GM18870 (cell line): Measurements from ENCODE around the gene ACACB.

ENCODE experiments used
- ATAC-seq: cut with Tn5 transposase; IDR thresholded peaks from one replicate; pipeline ENCODE4 v1.9.1; 2021; ENCODE audit warnings: moderate library complexity; ENCODE audit not compliant: unreplicated experiment

The ACACB gene

DNA sequence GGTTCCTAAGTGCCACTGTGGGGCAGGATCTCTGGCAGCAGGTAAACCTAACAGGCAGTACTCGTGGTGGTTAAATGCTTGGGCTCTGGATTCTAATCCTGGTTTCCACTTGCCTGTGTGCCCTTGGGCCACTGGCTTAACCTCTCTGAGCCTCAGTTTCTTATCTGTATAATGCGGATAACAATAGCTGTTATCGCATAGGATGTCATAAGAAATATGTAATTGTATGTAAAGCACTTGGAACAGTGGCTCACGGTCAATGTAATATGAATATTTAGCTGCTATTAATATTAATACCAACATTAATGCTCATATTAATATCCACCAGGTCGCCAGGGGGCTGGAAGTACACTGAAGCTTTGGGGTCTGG is 175.9 kb downstream of the ACACB start:
- ATAC-seq = no peak

DNA sequence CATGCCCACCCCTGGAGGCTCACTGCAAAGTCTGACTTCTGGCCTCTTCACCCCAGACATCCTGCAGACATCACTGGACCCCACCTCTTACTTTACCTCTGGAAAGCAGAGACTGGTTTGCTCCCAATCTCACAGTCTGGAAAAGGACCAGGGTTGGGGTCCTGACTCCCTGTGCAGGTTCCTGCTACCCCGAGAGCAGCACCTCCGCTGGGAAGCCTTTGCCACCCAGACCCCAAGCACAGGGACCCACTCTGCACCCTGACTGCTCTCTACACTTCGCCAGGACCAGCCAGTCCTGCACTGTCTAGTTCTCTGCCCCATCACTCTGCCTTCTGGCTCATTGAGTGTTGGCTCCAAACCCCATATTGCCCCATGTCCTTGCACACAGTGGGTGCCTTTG is 176.7 kb downstream of the ACACB start:
- ATAC-seq = no peak

DNA sequence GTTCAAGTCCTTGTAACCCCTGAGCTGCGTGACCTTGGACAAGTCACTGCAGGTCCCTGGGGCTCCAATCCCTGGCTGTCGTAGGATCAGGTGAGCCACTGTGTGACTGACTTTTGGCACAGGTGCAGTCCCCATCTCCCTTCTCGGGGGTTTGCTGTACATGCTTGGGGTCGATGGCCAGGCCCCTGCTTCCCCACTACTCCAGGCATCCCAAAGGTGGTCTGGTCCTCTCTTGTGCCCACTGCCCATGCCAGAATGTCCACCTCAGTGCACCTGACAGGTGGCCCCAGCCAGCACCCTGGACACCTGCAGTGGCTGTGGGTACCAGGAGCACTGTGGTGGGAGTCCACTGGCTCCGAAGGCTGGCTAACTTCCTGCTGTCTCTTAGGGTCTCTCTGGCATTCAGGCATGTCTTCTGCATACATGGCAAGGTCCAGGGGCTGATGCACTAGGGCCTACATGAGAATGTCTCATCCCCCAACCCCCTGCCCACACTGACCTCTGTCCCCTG is 178.0 kb downstream of the ACACB start:
- ATAC-seq = no peak

DNA sequence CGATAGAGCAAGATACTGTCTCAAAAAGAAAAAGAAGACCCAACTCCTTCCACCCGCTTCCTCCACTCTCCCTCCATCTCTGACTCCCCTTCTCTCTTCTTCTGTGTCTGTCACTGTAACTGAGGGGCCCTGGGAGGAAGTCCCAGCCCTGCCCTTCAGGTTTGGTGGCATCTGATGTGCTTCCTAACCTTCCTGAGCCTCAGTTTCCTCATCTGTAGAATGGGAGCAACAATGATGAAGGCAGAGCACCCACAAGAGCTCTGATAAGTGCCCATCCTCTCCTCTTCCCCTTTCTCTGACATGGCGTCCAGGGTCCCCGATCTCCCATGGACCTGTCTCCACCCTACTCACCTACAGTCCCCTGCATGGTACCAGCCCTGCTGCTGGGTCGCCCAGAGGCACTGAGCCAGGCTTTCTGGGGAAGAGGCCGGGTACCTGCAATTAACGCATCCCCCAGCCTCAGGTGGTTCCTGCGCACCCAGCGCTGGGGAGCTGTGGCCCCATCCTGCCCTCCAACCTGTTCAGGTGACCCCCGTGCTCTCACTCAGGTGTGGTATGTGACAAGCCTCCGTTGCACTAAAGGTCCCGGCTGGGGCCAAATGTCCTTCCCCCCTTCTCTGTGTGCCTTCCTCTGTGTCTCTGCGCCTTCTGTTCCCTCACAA is 179.5 kb downstream of the ACACB start:
- no peak for ATAC-seq

DNA sequence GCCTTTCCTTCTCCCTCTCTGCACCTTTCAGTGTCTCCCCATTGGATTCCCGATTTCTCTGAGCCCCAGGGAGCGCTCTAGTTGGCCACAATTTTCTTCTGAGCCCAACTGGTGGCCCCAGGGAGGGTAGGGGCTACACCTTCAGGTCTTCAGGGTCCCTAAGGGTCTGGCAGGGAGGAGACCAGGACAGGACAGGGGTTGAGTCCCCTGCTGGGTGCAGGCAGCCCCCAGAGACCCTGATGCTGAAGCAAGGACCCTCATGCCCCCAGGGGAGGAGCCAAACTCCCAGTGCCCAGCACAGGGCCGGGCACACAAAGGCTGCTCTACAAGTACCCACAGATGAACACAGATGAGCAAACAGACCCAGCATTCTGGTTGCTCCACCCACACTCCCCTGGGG is 180.0 kb downstream of the ACACB start:
- ATAC-seq = no peak

DNA sequence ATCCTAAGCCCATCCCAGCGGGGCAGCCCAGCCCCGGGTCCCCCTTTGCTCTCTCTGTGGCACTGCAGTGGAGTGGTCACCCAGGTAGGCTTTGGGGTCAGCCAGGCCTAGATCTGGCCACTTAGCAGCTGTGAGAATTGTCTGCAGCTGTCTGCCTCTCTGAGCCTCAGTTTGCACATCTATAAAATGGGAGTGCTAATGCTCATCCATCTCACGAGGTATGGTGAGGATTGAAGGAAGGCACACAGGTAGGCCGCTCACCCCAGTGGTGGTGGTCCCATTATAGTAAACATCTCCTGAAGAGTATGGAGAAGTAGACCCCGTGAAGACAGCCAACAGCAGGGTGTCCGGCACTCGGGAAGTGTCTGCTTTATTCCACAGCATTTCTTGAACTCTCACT is 183.5 kb downstream of the ACACB start:
- ATAC-seq = no peak

DNA sequence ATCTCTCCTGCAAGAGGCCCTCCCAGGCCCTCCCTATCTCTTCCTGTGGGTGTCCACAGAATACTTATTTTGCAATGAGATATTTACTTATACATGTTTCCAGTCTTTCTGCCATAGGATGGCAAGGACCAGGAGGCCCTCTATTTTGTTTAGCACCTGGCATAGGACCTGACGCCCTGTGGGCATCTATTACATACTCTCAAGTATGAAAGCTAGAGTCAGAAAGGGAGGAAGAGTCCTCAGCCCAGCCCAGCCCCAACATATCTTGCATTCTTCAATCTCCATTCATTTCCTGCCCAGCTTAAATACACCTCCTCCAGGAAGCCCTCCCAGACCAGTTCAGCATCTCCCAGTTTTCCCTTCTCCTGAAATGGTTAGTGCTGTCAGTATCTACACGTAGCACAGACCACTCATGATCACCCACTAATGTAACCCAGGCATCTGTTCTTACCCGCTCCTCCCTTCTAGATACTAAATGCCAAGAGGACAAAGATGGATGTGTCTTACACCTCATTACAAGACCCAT is 185.3 kb downstream of the ACACB start:
- no peak for ATAC-seq

DNA sequence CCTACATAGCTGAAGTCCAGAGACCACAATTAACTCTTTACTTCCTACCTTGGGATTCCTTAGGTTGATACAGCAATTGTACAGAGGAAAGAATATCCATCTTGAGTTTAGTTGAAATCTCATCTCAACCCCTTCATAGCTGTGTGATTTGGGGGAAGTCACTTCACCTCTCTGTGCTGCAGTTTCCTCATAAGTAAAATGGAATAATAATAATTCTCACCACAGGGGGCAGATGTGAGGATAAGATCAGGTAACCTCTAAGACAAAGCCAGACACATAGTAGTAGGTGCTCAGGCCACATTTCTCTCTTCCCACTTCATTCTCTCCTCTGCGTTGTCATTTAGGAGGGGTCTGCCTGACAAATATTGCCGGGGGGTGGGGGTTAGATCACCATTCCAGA is 186.0 kb downstream of the ACACB start:
- no peak for ATAC-seq

DNA sequence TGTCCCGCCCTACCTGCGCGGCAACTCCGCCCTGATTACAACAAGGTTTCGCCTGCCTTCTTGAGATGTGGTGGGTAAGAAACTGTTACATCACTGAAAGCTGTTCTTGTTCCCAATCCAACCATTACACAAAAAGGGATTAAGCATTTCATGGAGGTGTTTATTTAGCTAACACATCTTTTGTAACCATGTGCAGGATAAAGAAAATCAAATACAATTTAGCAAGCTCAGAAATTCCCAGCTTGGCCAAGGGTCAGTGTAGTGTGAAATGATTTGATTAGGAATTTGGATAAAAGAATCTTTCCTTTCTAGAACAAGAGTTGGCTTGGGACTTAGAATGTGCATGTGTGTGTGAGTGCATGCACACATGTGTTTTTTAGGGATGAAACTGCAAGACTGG is 186.4 kb downstream of the ACACB start:
- ATAC-seq = no peak

DNA sequence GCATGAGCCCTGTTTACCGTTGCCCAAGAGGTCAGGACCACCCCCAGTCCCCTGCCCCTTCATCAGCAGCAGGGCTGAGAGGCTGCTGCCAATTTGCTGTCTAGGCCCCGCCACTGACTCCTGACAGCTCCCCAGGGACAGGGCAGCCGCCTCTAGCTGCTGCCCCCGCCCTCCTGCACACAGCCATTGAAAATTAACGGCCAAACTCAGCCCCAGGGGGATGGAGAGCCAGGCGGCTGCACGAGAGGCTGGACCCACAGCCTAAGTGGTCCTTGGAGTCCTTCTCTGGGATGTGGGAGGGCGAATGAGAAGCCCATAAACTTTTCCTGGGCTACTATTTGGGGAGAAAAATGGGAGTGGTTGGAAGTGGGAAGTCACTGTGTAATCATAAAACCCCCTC is 188.1 kb downstream of the ACACB start:
- no peak for ATAC-seq

DNA sequence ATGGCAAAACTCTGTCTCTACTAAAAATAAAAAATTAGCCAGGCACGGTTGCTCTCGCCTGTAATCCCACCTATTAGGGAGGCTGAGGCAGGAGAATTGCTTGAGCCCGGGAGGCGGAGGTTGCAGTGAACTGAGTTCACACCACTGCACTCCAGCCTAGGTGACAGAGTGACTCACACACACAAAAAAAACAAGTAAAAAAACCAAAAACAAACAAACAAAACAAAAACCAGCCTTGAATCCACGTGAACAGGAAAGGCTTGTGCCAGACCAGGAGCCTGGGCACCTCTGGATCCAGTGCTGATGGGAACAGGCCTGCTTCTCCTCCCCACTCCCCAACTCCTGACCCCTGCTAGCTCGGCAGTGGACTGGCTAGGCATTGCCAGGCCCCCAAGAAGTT is 189.2 kb downstream of the ACACB start:
- no peak for ATAC-seq

DNA sequence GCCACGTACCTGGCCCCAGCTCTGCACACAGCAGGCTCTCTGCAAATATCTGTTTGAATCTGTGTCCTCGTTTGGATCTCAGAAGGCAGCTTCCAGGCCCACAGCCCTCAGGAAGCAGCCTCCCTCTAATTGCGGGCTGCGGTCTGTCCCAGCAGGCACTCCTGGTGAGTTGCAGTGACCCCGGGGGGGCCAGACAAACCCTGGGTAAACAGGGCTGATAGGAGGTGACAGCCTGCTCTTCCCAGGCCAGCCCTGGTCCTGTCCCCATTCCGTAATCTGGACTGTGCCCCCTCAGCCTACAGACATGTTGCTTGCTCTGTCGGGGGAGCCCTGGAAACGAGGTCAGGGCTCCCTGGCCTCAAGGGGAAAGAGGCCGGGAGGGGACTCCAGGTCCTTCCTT is 190.7 kb downstream of the ACACB start:
- ATAC-seq = no peak

DNA sequence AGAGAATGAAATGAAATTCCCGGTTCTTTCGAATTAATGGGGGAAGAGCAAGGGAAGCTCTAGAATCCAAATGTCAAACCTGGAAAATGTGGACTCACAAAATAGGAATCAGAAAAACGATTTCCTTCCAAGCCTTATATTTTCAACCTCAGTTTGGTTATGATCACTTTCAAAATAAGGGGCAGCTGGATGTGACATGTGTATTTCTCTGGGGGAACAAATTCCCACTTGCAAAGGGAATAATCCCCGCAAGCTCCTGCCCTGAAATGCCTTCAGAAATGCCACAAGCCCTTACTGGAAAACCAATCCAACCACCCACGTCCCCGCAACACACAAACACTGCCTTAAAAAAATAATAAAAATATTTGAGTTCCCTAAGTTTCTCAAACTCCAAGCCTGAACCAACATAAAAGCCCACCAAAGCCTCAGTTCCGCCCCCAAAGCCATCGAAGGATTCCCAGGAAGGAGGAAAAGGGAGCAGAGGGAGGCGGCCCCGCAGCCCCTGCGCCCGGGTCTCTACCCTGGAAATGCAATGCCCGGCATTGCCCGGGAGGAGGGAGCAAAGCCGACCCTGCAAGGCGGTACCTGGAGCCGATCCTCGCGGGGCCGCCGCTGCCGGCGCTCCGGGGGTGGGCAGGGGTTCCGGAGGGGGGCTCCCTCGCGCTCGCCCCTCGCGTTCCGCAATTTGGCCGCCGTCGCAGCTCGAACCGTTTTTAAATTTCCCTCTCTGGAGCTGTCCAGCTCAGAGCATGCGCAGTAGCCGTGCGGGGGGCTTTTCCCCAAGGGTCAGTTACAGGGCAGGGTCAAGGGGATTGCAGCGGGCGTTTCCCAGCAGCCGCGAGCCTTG is 192.4 kb downstream of the ACACB start, which contains the start of gene FOXN4:
Gene FOXN4, minus strand, starts transcription at position 751 of the 847 bp plus-strand sequence. CDS start 963 bp downstream, outside the sequence.
- ATAC-seq = no peak

DNA sequence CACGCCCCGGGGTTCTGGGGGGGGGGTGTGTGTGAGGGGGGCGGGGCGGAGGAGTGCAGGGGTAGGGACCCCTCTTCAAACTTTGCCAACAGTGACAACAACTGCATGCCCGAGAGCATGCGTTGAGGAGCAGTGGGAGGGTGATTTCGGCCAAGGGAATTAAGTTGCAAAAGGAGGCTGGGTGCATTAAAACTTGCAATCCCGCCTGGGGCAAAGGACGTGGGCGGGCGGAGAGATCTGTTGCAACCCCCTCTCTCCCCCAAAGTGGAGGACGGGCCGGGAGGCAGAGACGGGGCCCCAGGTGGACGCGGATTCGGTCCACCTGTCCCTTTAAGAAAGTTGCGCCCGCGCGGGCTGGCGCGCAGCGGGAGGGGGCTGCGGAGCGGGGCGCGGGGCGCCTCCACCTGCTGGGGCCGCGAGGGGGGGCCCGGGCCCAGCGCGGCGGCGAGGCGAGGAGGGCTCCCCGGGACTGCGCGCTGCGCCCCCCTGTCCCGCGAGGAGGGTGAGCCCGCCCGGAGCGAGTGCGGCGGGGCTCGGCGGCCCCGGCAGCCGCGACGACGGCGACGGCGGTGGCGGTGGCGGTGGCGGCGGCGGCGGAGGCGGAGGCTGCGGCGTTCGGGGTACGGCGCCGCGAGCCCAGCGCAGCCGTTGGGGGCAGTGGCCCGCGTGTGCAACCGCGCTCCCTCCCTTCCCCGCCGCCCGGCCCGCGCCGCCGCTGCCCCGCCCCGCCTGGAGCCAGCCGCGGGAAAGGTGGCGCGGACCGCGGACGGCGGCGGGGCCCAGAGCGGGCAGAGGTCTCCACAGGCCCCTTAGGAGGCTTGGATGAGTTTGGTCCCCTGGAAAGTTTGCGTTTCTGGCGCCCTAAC is 193.2 kb downstream of the ACACB start:
- no peak for ATAC-seq

DNA sequence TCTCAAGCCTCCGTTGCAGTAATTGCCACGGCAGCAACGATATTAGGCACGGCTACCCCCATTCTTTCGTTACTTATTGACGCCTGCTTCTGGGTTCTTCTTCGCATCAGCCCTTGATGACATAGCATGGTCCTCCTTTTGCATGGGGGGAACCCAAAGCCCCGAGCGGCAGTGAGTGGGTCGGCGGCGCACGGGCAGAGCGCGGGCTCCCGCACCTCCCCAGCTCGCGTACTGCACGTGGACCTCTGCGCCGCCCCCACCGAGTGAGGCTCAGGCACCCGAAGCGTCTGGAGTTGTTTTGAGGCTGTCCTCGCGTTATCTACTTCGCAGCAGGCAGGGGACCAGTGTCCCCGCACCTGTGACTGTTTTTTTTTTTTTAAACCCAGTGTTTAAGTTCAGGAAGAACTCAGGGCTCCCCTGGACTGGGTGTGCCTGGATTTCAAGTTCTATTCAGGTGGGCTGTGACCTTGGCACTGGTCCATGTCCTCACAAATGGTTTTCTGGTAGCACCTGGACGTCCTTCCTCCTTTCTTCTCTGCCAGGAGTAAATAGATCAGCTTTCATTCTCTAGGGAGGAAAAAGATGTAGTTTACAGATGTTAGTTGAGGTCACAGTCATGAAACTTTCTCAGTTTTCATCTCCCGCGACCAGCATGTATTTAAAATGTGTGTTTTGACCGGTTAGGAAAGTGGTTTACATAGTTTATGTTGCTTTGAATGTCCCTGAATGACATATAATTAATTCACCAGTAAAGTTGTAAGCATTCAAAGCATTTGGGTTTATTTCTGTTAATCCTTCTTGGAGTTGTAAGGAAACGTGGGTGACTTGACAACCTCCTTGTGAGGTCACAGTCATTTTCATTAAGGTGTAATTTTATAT is 194.1 kb downstream of the ACACB start:
- no peak for ATAC-seq
